MV-4-11 (cell line): ENCODE measurements around the gene ALPK1.
"Not testable (repeated sequence)": the region's sequence is repeated elsewhere in the genome, so short reads cannot be mapped to it uniquely, and the experiment has no call there.

Experiments
- DNase-seq: peaks from one replicate; lab custom pipeline; 2025; lab: John Stamatoyannopoulos, UW

The ALPK1 gene

DNA sequence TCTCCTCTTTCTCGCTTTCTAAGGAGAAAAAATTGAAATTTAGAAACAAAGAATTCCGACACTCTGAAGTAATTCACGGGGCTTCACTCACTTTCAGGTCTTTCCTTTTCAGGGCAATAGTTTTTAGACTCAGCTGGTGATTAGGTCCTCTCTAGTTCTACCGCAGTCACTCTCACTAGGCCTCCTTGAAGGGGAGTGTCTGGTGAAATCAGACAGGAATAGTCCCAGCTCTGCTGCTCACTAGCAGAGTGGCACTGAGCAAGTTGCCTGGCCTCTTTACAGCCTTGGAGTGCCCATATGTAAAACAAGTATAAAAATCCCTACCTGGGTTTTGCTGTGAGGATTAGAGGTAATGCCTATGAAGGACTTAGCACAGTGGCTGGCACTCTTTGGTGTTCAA is 154.7 kb downstream of the ALPK1 start:
- no peak for DNase-seq

DNA sequence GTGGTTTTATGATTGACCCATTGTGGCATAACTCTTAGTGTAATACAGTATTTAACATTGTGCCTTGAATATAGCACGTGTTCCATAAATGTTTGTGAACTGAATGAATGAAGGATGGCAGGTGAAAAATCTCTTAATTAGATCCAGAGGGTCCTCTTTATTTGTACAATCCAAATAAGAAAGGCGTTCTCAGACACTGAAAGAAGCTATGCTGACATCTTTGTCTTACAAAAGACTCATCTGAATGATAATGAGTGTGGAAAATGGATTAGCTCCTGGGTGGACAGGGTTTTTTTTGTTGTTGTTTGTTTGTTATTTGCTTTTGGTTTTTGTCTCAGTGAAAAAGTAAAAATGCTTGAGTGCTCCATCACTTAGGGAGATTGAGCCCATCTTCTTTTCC is 156.2 kb downstream of the ALPK1 start:
- no peak for DNase-seq

DNA sequence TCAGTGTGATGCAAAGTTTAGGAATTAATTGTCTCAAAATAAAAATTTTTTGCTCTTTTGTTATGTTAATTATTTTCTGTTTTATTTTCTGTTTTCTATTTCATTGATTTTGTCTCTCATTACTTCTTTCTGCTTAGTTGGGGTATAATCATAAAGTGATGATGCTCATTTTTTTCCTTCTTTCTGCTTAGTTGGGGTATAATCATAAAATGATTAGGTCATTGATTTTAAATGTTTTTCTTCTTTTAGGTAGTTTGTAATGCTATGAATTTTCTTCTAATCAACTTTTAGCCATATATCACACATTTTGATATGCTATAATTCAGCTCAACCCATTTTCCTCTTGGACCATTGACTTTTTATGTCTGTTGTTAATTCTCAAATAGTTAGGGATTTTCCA is 175.1 kb downstream of the ALPK1 start:
- DNase-seq, result no peak

DNA sequence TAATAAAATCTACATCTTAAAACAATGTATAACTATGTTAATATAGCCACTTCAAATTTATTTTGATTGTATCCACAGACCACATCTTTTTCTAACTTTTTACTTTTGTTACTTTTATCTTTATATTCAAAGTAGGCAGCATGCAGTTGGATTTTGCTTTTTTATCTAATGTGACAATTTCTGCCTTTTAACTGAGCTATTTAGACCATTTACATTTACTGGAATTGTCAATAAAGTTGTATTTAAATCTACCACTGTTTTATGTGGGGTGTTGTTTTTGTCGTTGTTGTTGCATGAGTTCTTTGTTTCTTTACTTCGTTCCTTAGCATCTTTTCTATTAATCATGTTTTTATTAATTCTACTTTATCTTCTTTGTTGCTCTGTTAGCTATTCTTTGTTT is 176.8 kb downstream of the ALPK1 start:
- DNase-seq, result no peak

DNA sequence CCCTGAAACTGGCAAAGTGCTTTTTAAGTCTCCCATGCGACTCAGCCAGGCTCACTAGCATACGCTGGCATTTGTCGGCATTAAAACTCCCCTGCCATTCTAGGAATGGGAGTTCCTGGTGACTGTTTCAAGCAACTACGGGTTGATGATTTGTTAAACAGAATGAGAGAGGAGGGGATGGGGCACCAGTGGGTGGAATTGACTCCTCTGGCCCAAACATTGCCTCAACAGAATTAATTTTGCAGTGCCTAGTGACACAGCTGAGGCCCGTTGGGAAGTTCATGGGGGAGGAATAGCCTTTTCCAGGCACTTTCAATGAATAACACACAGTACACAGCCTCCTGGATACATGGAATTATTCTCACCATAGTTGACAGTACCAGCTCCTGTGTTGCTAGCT is 188.8 kb downstream of the ALPK1 start:
- no peak for DNase-seq

DNA sequence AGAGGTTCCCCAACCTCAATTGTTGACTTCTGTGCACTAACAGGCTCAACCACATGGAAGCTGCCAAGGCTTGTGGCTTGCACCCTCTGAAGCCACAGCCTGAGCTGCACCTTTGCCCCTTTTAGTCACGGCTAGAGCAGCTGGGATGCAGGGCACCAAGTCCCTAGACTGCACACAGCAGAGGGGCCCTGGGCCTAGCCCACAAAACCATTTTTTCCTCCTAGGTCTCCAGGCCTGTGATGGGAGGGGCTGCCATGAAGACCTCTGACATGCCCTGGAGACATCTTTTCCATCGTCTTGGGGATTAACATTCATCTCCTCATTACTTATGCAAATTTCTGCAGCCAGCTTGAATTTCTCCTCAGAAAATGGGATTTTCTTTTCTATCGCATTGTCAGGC is 193.6 kb downstream of the ALPK1 start:
- DNase-seq, result not testable (repeated sequence)
